Ovary (tissue), 3 donors: Measurements from ENCODE around the gene GOLGA7B.

Experiments
- POLR2A ChIP-seq: fragments of 450-650 bp; IDR thresholded peaks from one replicate; pipeline ENCODE4 v1.6.1; 2017; ENCODE audit warnings: antibody characterized with exemption, mild to moderate bottlenecking, moderate library complexity
- TF ChIP-seq, protein P1 (sequence below), 3 donors: fragments of 450-650 bp in 2 of 3; fragments of 200-600 bp in 1 of 3; IDR thresholded peaks; one replicate each; pipeline versions ENCODE4 v1.5.1 to v1.8.0; 2016 to 2022; ENCODE audit warnings: antibody characterized with exemption in 3 of 3, mild to moderate bottlenecking in 1 of 3
- donor health status: DM: no; HTN: no; CAD: no.

DNA sequence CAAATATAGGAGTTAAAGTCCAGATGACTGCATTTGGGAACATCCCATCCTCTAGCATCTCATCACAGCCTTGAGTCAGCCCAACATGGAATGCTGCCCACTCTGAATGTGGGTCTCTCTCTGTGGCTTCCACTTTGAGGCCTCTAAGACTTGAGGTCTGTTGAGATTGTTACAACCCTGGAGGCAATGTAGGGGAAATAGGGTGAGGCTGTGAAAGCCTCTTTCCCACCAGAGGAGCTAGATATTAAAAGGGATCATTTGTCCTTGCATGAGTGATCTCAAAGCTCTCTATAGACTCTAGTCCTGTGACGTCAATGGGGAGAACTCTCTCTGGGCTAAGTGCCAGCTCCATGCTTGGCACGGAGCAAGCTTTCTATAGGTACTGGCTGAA, 6.4 kb upstream of the GOLGA7B start:
- TF ChIP-seq, protein P1, sequence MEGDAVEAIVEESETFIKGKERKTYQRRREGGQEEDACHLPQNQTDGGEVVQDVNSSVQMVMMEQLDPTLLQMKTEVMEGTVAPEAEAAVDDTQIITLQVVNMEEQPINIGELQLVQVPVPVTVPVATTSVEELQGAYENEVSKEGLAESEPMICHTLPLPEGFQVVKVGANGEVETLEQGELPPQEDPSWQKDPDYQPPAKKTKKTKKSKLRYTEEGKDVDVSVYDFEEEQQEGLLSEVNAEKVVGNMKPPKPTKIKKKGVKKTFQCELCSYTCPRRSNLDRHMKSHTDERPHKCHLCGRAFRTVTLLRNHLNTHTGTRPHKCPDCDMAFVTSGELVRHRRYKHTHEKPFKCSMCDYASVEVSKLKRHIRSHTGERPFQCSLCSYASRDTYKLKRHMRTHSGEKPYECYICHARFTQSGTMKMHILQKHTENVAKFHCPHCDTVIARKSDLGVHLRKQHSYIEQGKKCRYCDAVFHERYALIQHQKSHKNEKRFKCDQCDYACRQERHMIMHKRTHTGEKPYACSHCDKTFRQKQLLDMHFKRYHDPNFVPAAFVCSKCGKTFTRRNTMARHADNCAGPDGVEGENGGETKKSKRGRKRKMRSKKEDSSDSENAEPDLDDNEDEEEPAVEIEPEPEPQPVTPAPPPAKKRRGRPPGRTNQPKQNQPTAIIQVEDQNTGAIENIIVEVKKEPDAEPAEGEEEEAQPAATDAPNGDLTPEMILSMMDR (IDR thresholded peaks at IDR 0.05) = no peak
- no peak for TF ChIP-seq POLR2A
